WTC11 (cell line): ENCODE measurements around the gene CRK. TPM values are rescaled to one million over a fixed set of nuclear protein-coding genes. Genes with fewer than 3 reads are reported as not detected.
A peak's percentile ranks its signal among the peaks of the same experiment; 100 is the strongest.

Source experiments
- ATAC-seq: fragments of 200-7000 bp; cut with Tn5 transposase; 2 replicates; pipeline ENCODE4 v1.10.0; 2021; ENCODE audit warnings: mild to moderate bottlenecking, moderate library complexity
- CTCF ChIA-PET: fragments of 300-600 bp; sonication (Branson Sonifier 250); formaldehyde crosslinking; loops from one replicate; lab custom pipeline; 2021; ENCODE audit warnings: antibody characterized with exemption; lab: Charles Lee
- POLR2A ChIA-PET: fragments of 350-600 bp; sonication (Branson Sonifier 250); formaldehyde crosslinking; loops from one replicate; lab custom pipeline; 2021; ENCODE audit warnings: antibody characterized with exemption; lab: Charles Lee
- DNase-seq: peaks from one replicate; pipeline ENCODE4 v3.0.0; 2021; ENCODE audit warnings: low spot score
- H3K27ac Mint-ChIP-seq: 2 replicates; pipeline ENCODE4 v1.8.0; 2021; ENCODE audit warnings: mixed read lengths
- H3K27me3 Mint-ChIP-seq: 2 replicates; pipeline ENCODE4 v1.8.0; 2021; ENCODE audit warnings: low read depth, mild to moderate bottlenecking, moderate library complexity, mixed read lengths
- H3K36me3 Mint-ChIP-seq: 2 replicates; pipeline ENCODE4 v1.8.0; 2021; ENCODE audit warnings: mixed read lengths
- H3K4me1 Mint-ChIP-seq: 2 replicates; pipeline ENCODE4 v1.8.0; 2022; ENCODE audit warnings: mixed read lengths
- H3K4me3 Mint-ChIP-seq: 2 replicates; pipeline ENCODE4 v1.8.0; 2021; ENCODE audit warnings: mild to moderate bottlenecking, moderate library complexity, mixed read lengths
- H3K9me3 Mint-ChIP-seq: 2 replicates; pipeline ENCODE4 v1.8.0; 2021; ENCODE audit warnings: mixed read lengths
- CDX4 ChIP-seq: fragments of 250-450 bp; sonication (Bioruptor Pico); IDR thresholded peaks from 2 replicates; pipeline ENCODE4 v1.9.0; 2021; ENCODE audit warnings: moderate library complexity, mild to moderate bottlenecking, inconsistent platforms, borderline replicate concordance
- E2F5 ChIP-seq: sonication (generic); formaldehyde crosslinking; IDR thresholded peaks from 2 replicates; pipeline ENCODE4 v1.8.1; 2022; ENCODE audit warnings: mild to moderate bottlenecking, moderate library complexity, missing genetic modification reagents
- GRHL2 ChIP-seq: fragments of 250-450 bp; sonication (Bioruptor Pico); IDR thresholded peaks from 2 replicates; pipeline ENCODE4 v1.8.0; 2022; ENCODE audit warnings: mild to moderate bottlenecking, moderate library complexity; ENCODE audit not compliant: insufficient replicate concordance, severe bottlenecking
- JAZF1 ChIP-seq: fragments of 250-450 bp; sonication (Bioruptor Pico); IDR thresholded peaks from 2 replicates; pipeline ENCODE4 v1.9.0; 2021; ENCODE audit warnings: moderate library complexity, mild to moderate bottlenecking, inconsistent platforms
- NFATC4 ChIP-seq: fragments of 250-450 bp; sonication (Bioruptor Pico); IDR thresholded peaks from 2 replicates; pipeline ENCODE4 v1.9.0; 2021; ENCODE audit warnings: mild to moderate bottlenecking
- NR2C2 ChIP-seq: sonication (generic); formaldehyde crosslinking; IDR thresholded peaks from 2 replicates; pipeline ENCODE4 v1.8.0; 2022; ENCODE audit warnings: mild to moderate bottlenecking, missing genetic modification reagents
- NR3C1 ChIP-seq: sonication (generic); formaldehyde crosslinking; conservative IDR thresholded peaks from 2 replicates; pipeline ENCODE4 v1.8.1; 2023; ENCODE audit warnings: low read depth, mild to moderate bottlenecking, missing genetic modification reagents
- TEAD4 ChIP-seq: sonication (generic); formaldehyde crosslinking; IDR thresholded peaks from 2 replicates; pipeline ENCODE4 v1.8.0; 2022; ENCODE audit warnings: mild to moderate bottlenecking, missing genetic modification reagents
- USF1 ChIP-seq: sonication (generic); formaldehyde crosslinking; IDR thresholded peaks from 2 replicates; pipeline ENCODE4 v1.8.0; 2022; ENCODE audit warnings: mild to moderate bottlenecking, missing genetic modification reagents
- ZMAT4 ChIP-seq: fragments of 250-450 bp; sonication (Bioruptor Pico); IDR thresholded peaks from 2 replicates; pipeline ENCODE4 v1.9.0; 2021; ENCODE audit warnings: mild to moderate bottlenecking
- ZNF232 ChIP-seq: sonication (generic); formaldehyde crosslinking; IDR thresholded peaks from 2 replicates; pipeline ENCODE4 v1.8.0; 2022; ENCODE audit warnings: mild to moderate bottlenecking, missing genetic modification reagents
- total RNA-seq: library from RNA; stranded (reverse); gene quantifications from 3 replicates; pipeline ENCODE4 v1.2.3, GENCODE V29; 2021
- TF ChIP-seq, protein P1 (sequence below): sonication (generic); formaldehyde crosslinking; conservative IDR thresholded peaks from 2 replicates; pipeline ENCODE4 v1.8.1; 2022; ENCODE audit warnings: mild to moderate bottlenecking, missing genetic modification reagents
- TF ChIP-seq, protein P2 (sequence below): sonication (generic); formaldehyde crosslinking; IDR thresholded peaks from 2 replicates; pipeline ENCODE4 v1.8.0; 2023; ENCODE audit warnings: missing genetic modification reagents, mild to moderate bottlenecking, borderline replicate concordance
- TF ChIP-seq, protein P3 (sequence below): sonication (generic); formaldehyde crosslinking; IDR thresholded peaks from 2 replicates; pipeline ENCODE4 v1.8.1; 2023; ENCODE audit warnings: mild to moderate bottlenecking, missing genetic modification reagents
- TF ChIP-seq, protein P4 (sequence below): fragments of 250-450 bp; sonication (Bioruptor Pico); IDR thresholded peaks from 2 replicates; pipeline ENCODE4 v1.9.0; 2021; ENCODE audit warnings: mild to moderate bottlenecking, borderline replicate concordance
- TF ChIP-seq, protein P5 (sequence below): fragments of 250-450 bp; sonication (Bioruptor Pico); IDR thresholded peaks from 2 replicates; pipeline ENCODE4 v1.9.0; 2021; ENCODE audit warnings: mild to moderate bottlenecking

Gene CRK
- total RNA-seq, 1 experiment from 2014 or later: 45.2 TPM

DNA sequence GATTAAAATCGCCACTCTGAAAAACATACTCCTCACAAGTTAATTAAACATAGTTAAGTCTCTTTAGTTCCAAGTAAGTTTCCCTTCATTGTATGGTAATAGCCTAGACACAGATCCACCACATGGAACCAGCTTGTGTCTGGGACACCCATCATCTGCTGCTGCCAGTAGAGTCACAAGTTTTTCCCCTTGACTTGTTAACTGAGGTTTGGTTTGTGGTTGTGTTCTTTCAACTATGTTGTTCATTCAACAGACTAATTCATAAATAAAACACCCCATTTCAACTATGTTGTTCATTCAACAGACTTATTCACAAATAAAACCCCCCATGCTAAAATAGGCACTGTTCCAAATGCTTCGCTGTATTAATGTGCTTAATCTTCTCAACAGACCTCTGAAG lies 80.4 kb downstream of the CRK start:
- Mint-ChIP-seq H3K4me1 (peaks cover 85% of the 10 kb centered on the region), H3K4me3 (no peak overlapping the region), H3K27me3 (no peaks in the 10 kb centered on the region), H3K27ac (peak overlapping the region; percentile 95), H3K9me3 (no peaks in the 10 kb centered on the region), H3K36me3 (peaks cover 18% of the 10 kb centered on the region)
- ChIA-PET CTCF (interaction anchor here (4.4 kb wide), 1 partner anchor 9 kb away, joined by 55 read pairs; no protein-coding TSS in a partner anchor), POLR2A (no interaction called here)
- no peak for TF ChIP-seq E2F5 (CRISPR knock-in tag)
- TF ChIP-seq ZNF232 (CRISPR knock-in tag): no peak
- TF ChIP-seq, protein P1, sequence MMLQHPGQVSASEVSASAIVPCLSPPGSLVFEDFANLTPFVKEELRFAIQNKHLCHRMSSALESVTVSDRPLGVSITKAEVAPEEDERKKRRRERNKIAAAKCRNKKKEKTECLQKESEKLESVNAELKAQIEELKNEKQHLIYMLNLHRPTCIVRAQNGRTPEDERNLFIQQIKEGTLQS (CRISPR knock-in tag): no peak
- TF ChIP-seq, protein P2, sequence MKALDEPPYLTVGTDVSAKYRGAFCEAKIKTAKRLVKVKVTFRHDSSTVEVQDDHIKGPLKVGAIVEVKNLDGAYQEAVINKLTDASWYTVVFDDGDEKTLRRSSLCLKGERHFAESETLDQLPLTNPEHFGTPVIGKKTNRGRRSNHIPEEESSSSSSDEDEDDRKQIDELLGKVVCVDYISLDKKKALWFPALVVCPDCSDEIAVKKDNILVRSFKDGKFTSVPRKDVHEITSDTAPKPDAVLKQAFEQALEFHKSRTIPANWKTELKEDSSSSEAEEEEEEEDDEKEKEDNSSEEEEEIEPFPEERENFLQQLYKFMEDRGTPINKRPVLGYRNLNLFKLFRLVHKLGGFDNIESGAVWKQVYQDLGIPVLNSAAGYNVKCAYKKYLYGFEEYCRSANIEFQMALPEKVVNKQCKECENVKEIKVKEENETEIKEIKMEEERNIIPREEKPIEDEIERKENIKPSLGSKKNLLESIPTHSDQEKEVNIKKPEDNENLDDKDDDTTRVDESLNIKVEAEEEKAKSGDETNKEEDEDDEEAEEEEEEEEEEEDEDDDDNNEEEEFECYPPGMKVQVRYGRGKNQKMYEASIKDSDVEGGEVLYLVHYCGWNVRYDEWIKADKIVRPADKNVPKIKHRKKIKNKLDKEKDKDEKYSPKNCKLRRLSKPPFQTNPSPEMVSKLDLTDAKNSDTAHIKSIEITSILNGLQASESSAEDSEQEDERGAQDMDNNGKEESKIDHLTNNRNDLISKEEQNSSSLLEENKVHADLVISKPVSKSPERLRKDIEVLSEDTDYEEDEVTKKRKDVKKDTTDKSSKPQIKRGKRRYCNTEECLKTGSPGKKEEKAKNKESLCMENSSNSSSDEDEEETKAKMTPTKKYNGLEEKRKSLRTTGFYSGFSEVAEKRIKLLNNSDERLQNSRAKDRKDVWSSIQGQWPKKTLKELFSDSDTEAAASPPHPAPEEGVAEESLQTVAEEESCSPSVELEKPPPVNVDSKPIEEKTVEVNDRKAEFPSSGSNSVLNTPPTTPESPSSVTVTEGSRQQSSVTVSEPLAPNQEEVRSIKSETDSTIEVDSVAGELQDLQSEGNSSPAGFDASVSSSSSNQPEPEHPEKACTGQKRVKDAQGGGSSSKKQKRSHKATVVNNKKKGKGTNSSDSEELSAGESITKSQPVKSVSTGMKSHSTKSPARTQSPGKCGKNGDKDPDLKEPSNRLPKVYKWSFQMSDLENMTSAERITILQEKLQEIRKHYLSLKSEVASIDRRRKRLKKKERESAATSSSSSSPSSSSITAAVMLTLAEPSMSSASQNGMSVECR: no peak
- TF ChIP-seq, protein P3, sequence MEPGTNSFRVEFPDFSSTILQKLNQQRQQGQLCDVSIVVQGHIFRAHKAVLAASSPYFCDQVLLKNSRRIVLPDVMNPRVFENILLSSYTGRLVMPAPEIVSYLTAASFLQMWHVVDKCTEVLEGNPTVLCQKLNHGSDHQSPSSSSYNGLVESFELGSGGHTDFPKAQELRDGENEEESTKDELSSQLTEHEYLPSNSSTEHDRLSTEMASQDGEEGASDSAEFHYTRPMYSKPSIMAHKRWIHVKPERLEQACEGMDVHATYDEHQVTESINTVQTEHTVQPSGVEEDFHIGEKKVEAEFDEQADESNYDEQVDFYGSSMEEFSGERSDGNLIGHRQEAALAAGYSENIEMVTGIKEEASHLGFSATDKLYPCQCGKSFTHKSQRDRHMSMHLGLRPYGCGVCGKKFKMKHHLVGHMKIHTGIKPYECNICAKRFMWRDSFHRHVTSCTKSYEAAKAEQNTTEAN: no peak
- TF ChIP-seq NR3C1: no peak
- TF ChIP-seq, protein P4, sequence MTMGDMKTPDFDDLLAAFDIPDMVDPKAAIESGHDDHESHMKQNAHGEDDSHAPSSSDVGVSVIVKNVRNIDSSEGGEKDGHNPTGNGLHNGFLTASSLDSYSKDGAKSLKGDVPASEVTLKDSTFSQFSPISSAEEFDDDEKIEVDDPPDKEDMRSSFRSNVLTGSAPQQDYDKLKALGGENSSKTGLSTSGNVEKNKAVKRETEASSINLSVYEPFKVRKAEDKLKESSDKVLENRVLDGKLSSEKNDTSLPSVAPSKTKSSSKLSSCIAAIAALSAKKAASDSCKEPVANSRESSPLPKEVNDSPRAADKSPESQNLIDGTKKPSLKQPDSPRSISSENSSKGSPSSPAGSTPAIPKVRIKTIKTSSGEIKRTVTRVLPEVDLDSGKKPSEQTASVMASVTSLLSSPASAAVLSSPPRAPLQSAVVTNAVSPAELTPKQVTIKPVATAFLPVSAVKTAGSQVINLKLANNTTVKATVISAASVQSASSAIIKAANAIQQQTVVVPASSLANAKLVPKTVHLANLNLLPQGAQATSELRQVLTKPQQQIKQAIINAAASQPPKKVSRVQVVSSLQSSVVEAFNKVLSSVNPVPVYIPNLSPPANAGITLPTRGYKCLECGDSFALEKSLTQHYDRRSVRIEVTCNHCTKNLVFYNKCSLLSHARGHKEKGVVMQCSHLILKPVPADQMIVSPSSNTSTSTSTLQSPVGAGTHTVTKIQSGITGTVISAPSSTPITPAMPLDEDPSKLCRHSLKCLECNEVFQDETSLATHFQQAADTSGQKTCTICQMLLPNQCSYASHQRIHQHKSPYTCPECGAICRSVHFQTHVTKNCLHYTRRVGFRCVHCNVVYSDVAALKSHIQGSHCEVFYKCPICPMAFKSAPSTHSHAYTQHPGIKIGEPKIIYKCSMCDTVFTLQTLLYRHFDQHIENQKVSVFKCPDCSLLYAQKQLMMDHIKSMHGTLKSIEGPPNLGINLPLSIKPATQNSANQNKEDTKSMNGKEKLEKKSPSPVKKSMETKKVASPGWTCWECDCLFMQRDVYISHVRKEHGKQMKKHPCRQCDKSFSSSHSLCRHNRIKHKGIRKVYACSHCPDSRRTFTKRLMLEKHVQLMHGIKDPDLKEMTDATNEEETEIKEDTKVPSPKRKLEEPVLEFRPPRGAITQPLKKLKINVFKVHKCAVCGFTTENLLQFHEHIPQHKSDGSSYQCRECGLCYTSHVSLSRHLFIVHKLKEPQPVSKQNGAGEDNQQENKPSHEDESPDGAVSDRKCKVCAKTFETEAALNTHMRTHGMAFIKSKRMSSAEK (CRISPR knock-in tag): no peak
- TF ChIP-seq NFATC4 (CRISPR knock-in tag): no peak
- no peak for TF ChIP-seq NR2C2
- no peak for TF ChIP-seq ZMAT4
- TF ChIP-seq GRHL2 (CRISPR knock-in tag): no peak
- TF ChIP-seq CDX4 (CRISPR knock-in tag): no peak
- TF ChIP-seq, protein P5, sequence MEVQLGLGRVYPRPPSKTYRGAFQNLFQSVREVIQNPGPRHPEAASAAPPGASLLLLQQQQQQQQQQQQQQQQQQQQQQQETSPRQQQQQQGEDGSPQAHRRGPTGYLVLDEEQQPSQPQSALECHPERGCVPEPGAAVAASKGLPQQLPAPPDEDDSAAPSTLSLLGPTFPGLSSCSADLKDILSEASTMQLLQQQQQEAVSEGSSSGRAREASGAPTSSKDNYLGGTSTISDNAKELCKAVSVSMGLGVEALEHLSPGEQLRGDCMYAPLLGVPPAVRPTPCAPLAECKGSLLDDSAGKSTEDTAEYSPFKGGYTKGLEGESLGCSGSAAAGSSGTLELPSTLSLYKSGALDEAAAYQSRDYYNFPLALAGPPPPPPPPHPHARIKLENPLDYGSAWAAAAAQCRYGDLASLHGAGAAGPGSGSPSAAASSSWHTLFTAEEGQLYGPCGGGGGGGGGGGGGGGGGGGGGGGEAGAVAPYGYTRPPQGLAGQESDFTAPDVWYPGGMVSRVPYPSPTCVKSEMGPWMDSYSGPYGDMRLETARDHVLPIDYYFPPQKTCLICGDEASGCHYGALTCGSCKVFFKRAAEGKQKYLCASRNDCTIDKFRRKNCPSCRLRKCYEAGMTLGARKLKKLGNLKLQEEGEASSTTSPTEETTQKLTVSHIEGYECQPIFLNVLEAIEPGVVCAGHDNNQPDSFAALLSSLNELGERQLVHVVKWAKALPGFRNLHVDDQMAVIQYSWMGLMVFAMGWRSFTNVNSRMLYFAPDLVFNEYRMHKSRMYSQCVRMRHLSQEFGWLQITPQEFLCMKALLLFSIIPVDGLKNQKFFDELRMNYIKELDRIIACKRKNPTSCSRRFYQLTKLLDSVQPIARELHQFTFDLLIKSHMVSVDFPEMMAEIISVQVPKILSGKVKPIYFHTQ (CRISPR knock-in tag): no peak
- no peak for TF ChIP-seq JAZF1
- no peak for TF ChIP-seq TEAD4 (CRISPR knock-in tag)
- TF ChIP-seq USF1 (CRISPR knock-in tag): no peak
- no peak for DNase-seq
- no peak for ATAC-seq
